ENCODE measurements around the gene NHERF2. TPM values are rescaled to one million over a fixed set of nuclear protein-coding genes. Genes with fewer than 3 reads are reported as not detected.

The NHERF2 gene
- total RNA-seq, 2 donors from 2014 or later, result 20.1 to 25.5 TPM

- DNase-seq, result no peak
- Histone ChIP-seq H3K9me3 (ENCODE audit: control insufficient read depth, low read length) (no peaks in the 10 kb centered on the region), H3K4me3 (ENCODE audit: low read length) (no peak overlapping the region), H3K36me3 (ENCODE audit: control insufficient read depth, insufficient read depth, low read length) (peaks cover 5% of the 10 kb centered on the region), H3K4me1 (ENCODE audit: control insufficient read depth, insufficient read depth, low read length) (no peaks in the 10 kb centered on the region), H3K27me3 (ENCODE audit: control insufficient read depth, insufficient read depth, low read length, poor library complexity, severe bottlenecking) (no peaks in the 10 kb centered on the region), H3K27ac (ENCODE audit: low read depth, low read length) (peak overlapping the region; percentile 10), H3K9ac (ENCODE audit: extremely low read depth, low read length, poor library complexity, severe bottlenecking) (no peak overlapping the region)
- peak overlapping the region; percentile 70 for H3K27ac Mint-ChIP-seq
- no peaks in the 10 kb centered on the region for H3K9me3 Mint-ChIP-seq
- H3K36me3 Mint-ChIP-seq (ENCODE audit: low read depth), result peaks cover 6% of the 10 kb centered on the region
- 93 to 94% methylated on average over 13 to 16 of the region's 16 CpGs for WGBS, 2 experiments (ENCODE audit: insufficient coverage in 1 of 2, insufficient read length in 1 of 2)
- no peaks in the 10 kb centered on the region for H3K27me3 Mint-ChIP-seq (ENCODE audit: insufficient read depth)
- TF ChIP-seq CTCF (conservative IDR thresholded peaks at IDR 0.05), result no peak
- H3K4me1 Mint-ChIP-seq, result no peaks in the 10 kb centered on the region
- H3K4me3 Mint-ChIP-seq, result no peak overlapping the region
These were observed 56.3 kb downstream of the NHERF2 start for GRCh38 chr16:2082983-2083364.

- Histone ChIP-seq H3K9ac (ENCODE audit: extremely low read depth, low read length, poor library complexity, severe bottlenecking) (no peak overlapping the region), H3K27ac (ENCODE audit: low read depth, low read length) (no peak overlapping the region), H3K27me3 (ENCODE audit: control insufficient read depth, insufficient read depth, low read length, poor library complexity, severe bottlenecking) (no peaks in the 10 kb centered on the region), H3K36me3 (ENCODE audit: control insufficient read depth, insufficient read depth, low read length) (peaks cover 5% of the 10 kb centered on the region), H3K4me1 (ENCODE audit: control insufficient read depth, insufficient read depth, low read length) (no peaks in the 10 kb centered on the region), H3K4me3 (ENCODE audit: low read length) (no peak overlapping the region), H3K9me3 (ENCODE audit: control insufficient read depth, low read length) (no peaks in the 10 kb centered on the region)
- Mint-ChIP-seq H3K27ac (no peak overlapping the region), H3K4me1 (no peaks in the 10 kb centered on the region), H3K4me3 (no peak overlapping the region), H3K27me3 (ENCODE audit: insufficient read depth) (no peaks in the 10 kb centered on the region), H3K9me3 (no peaks in the 10 kb centered on the region), H3K36me3 (ENCODE audit: low read depth) (peaks cover 6% of the 10 kb centered on the region)
- DNase-seq, result no peak
- TF ChIP-seq CTCF (conservative IDR thresholded peaks at IDR 0.05), result no peak
- WGBS, 2 experiments (ENCODE audit: insufficient coverage in 1 of 2, insufficient read length in 1 of 2), result 93 to 95% methylated on average over 11 to 19 of the region's 19 CpGs
These were observed 56.7 kb downstream of the NHERF2 start for GRCh38 chr16:2083409-2083808.

GRCh38 chr16:2083876-2084780 is 57.4 kb downstream of the NHERF2 start:
- WGBS, 2 experiments (ENCODE audit: insufficient coverage in 1 of 2, insufficient read length in 1 of 2), result 92 to 97% methylated on average over 34 to 44 of the region's 44 CpGs
- Histone ChIP-seq H3K27me3 (ENCODE audit: control insufficient read depth, insufficient read depth, low read length, poor library complexity, severe bottlenecking) (no peaks in the 10 kb centered on the region), H3K4me3 (ENCODE audit: low read length) (no peak overlapping the region), H3K36me3 (ENCODE audit: control insufficient read depth, insufficient read depth, low read length) (peaks cover 9% of the 10 kb centered on the region), H3K27ac (ENCODE audit: low read depth, low read length) (no peak overlapping the region), H3K9ac (ENCODE audit: extremely low read depth, low read length, poor library complexity, severe bottlenecking) (no peak overlapping the region), H3K4me1 (ENCODE audit: control insufficient read depth, insufficient read depth, low read length) (no peaks in the 10 kb centered on the region), H3K9me3 (ENCODE audit: control insufficient read depth, low read length) (no peaks in the 10 kb centered on the region)
- H3K4me1 Mint-ChIP-seq, result no peaks in the 10 kb centered on the region
- no peaks in the 10 kb centered on the region for H3K9me3 Mint-ChIP-seq
- no peak overlapping the region for H3K27ac Mint-ChIP-seq
- no peak for TF ChIP-seq CTCF (conservative IDR thresholded peaks at IDR 0.05)
- DNase-seq, result no peak
- H3K27me3 Mint-ChIP-seq (ENCODE audit: insufficient read depth), result no peaks in the 10 kb centered on the region
- no peak overlapping the region for H3K4me3 Mint-ChIP-seq
- peaks cover 10% of the 10 kb centered on the region for H3K36me3 Mint-ChIP-seq (ENCODE audit: low read depth)

Data from endodermal cell (in vitro differentiated cells).